GM12891 (cell line): ENCODE results near the gene CCR8.

ENCODE experiments used
- PAX5 ChIP-seq: IDR thresholded peaks from 2 replicates; pipeline ENCODE4 v1.6.1; 2011; ENCODE audit warnings: low read length, moderate library complexity, mild to moderate bottlenecking; ENCODE audit not compliant: insufficient read depth, severe bottlenecking
- POLR2A ChIP-seq: IDR thresholded peaks from 2 replicates; pipeline ENCODE4 v1.6.1; 2011; ENCODE audit warnings: low read depth, low read length, control low read depth
- POLR2AphosphoS5 ChIP-seq: IDR thresholded peaks from 2 replicates; pipeline ENCODE4 v1.6.1; 2011; ENCODE audit warnings: low read depth, low read length, control low read depth
- TAF1 ChIP-seq: IDR thresholded peaks from 2 replicates; pipeline ENCODE4 v1.6.1; 2011; ENCODE audit warnings: low read depth, low read length, control low read depth

DNA sequence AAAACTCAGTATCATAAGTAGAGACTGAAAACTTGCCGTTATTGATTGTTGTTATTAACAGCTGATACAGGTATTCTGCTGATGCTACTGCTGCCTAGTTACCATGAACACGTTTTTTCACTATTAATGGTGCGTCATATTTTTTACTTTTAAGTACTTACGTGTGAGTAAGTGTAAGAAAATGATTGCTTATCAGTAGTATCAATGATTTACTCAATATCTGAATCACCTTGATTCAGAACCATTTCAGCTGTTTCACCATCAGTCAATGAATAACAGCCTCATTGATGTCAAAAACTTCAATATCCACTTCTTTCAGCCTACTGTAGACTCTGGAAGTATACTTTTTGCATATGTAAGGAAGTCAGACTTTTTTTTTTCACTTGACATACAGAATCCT, 4.7 kb downstream of the CCR8 start:
- TF ChIP-seq POLR2A (no peak), POLR2AphosphoS5 (no peak), PAX5 (no peak), TAF1 (no peak)
